Melanocyte of skin (primary cell): ENCODE measurements around the gene GAGE12E. TPM values are rescaled to one million over a fixed set of nuclear protein-coding genes. Genes with fewer than 3 reads are reported as not detected.

ENCODE experiments used
- small RNA-seq, 2 donors: library from RNA; depleted of rRNA; stranded (forward); fragments of <200 nt; gene quantifications; one replicate each; pipeline ENCODE3, GENCODE V24; 2012
- total RNA-seq, 2 donors: library from RNA; depleted of rRNA; stranded (reverse); fragments of >200 nt; gene quantifications; 2 replicates each; pipeline ENCODE4 v1.2.3, GENCODE V29; 2012

The GAGE12E gene, protein sequence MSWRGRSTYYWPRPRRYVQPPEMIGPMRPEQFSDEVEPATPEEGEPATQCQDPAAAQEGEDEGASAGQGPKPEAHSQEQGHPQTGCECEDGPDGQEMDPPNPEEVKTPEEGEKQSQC
- not detected for total RNA-seq

DNA sequence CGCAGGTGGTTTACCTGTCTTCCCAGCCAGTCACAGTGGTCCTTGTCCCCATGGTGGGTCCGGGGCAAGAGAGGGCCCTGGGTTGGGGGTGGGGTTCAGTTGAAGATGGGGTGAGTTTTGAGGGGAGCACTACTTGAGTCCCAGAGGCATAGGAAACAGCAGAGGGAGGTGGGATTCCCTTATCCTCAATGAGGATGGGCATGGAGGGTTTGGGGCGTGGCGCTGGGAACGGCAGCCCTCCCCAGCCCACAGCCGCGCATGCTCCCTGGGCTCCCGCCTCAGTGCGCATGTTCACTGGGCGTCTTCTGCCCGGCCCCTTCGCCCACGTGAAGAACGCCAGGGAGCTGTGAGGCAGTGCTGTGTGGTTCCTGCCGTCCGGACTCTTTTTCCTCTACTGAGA is at the start of gene GAGE12E:
Gene GAGE12E, plus strand, starts transcription at position 301 of the 400 bp plus-strand sequence. CDS start 1,155 bp downstream, outside the sequence.

DNA sequence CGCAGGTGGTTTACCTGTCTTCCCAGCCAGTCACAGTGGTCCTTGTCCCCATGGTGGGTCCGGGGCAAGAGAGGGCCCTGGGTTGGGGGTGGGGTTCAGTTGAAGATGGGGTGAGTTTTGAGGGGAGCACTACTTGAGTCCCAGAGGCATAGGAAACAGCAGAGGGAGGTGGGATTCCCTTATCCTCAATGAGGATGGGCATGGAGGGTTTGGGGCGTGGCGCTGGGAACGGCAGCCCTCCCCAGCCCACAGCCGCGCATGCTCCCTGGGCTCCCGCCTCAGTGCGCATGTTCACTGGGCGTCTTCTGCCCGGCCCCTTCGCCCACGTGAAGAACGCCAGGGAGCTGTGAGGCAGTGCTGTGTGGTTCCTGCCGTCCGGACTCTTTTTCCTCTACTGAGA is 19.2 kb upstream of the GAGE12E start, which contains the start of gene GAGE12C:
Gene GAGE12C, plus strand, starts transcription at position 301 of the 400 bp plus-strand sequence. CDS start 1,155 bp downstream, outside the sequence.

DNA sequence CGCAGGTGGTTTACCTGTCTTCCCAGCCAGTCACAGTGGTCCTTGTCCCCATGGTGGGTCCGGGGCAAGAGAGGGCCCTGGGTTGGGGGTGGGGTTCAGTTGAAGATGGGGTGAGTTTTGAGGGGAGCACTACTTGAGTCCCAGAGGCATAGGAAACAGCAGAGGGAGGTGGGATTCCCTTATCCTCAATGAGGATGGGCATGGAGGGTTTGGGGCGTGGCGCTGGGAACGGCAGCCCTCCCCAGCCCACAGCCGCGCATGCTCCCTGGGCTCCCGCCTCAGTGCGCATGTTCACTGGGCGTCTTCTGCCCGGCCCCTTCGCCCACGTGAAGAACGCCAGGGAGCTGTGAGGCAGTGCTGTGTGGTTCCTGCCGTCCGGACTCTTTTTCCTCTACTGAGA is 9.7 kb upstream of the GAGE12E start, which contains the start of gene GAGE12D:
Gene GAGE12D, plus strand, starts transcription at position 301 of the 400 bp plus-strand sequence. CDS start 1,155 bp downstream, outside the sequence.

DNA sequence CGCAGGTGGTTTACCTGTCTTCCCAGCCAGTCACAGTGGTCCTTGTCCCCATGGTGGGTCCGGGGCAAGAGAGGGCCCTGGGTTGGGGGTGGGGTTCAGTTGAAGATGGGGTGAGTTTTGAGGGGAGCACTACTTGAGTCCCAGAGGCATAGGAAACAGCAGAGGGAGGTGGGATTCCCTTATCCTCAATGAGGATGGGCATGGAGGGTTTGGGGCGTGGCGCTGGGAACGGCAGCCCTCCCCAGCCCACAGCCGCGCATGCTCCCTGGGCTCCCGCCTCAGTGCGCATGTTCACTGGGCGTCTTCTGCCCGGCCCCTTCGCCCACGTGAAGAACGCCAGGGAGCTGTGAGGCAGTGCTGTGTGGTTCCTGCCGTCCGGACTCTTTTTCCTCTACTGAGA is 9.5 kb downstream of the GAGE12E start, which contains the start of gene GAGE12F:
Gene GAGE12F, plus strand, starts transcription at position 301 of the 400 bp plus-strand sequence. CDS start 1,155 bp downstream, outside the sequence.

DNA sequence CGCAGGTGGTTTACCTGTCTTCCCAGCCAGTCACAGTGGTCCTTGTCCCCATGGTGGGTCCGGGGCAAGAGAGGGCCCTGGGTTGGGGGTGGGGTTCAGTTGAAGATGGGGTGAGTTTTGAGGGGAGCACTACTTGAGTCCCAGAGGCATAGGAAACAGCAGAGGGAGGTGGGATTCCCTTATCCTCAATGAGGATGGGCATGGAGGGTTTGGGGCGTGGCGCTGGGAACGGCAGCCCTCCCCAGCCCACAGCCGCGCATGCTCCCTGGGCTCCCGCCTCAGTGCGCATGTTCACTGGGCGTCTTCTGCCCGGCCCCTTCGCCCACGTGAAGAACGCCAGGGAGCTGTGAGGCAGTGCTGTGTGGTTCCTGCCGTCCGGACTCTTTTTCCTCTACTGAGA is 19.0 kb downstream of the GAGE12E start, which contains the start of gene GAGE12G:
Gene GAGE12G, plus strand, starts transcription at position 301 of the 400 bp plus-strand sequence. CDS start 1,155 bp downstream, outside the sequence.

DNA sequence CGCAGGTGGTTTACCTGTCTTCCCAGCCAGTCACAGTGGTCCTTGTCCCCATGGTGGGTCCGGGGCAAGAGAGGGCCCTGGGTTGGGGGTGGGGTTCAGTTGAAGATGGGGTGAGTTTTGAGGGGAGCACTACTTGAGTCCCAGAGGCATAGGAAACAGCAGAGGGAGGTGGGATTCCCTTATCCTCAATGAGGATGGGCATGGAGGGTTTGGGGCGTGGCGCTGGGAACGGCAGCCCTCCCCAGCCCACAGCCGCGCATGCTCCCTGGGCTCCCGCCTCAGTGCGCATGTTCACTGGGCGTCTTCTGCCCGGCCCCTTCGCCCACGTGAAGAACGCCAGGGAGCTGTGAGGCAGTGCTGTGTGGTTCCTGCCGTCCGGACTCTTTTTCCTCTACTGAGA is 28.6 kb downstream of the GAGE12E start, which contains the start of gene GAGE12H:
Gene GAGE12H, plus strand, starts transcription at position 301 of the 400 bp plus-strand sequence. CDS start 1,155 bp downstream, outside the sequence.

DNA sequence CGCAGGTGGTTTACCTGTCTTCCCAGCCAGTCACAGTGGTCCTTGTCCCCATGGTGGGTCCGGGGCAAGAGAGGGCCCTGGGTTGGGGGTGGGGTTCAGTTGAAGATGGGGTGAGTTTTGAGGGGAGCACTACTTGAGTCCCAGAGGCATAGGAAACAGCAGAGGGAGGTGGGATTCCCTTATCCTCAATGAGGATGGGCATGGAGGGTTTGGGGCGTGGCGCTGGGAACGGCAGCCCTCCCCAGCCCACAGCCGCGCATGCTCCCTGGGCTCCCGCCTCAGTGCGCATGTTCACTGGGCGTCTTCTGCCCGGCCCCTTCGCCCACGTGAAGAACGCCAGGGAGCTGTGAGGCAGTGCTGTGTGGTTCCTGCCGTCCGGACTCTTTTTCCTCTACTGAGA is 38.1 kb downstream of the GAGE12E start, which contains the start of gene GAGE2A:
Gene GAGE2A, plus strand, starts transcription at position 301 of the 400 bp plus-strand sequence. CDS start 1,155 bp downstream, outside the sequence.

DNA sequence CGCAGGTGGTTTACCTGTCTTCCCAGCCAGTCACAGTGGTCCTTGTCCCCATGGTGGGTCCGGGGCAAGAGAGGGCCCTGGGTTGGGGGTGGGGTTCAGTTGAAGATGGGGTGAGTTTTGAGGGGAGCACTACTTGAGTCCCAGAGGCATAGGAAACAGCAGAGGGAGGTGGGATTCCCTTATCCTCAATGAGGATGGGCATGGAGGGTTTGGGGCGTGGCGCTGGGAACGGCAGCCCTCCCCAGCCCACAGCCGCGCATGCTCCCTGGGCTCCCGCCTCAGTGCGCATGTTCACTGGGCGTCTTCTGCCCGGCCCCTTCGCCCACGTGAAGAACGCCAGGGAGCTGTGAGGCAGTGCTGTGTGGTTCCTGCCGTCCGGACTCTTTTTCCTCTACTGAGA is 47.6 kb downstream of the GAGE12E start, which contains the start of gene GAGE1:
Gene GAGE1, plus strand, starts transcription at position 301 of the 400 bp plus-strand sequence. CDS start 1,155 bp downstream, outside the sequence.

Small RNAs within 50 kb of the gene (small RNA-seq; reads per million reads assigned to genes)
- 0 reads per million in 2 donors for gene GAGE12B

Other genes starting within 250 kb of the GAGE12E start
- gene GAGE10, start 247.6 kb upstream of the GAGE12E start, total RNA-seq: not detected
- gene GAGE12J, start 229.3 kb upstream of the GAGE12E start, total RNA-seq: not detected
- gene GAGE13, start 219.7 kb upstream of the GAGE12E start, total RNA-seq: not detected
- gene GAGE12C, start 19.1 kb upstream of the GAGE12E start, total RNA-seq: not detected
- gene GAGE12D, start 9.6 kb upstream of the GAGE12E start, total RNA-seq: not detected
- gene GAGE12F, start 9.6 kb downstream of the GAGE12E start, total RNA-seq: not detected
- gene GAGE12G, start 19.1 kb downstream of the GAGE12E start, total RNA-seq: not detected
- not detected for gene GAGE12H, start 28.7 kb downstream of the GAGE12E start, total RNA-seq
- gene GAGE2A, start 38.2 kb downstream of the GAGE12E start, total RNA-seq: not detected
- gene GAGE1, start 47.7 kb downstream of the GAGE12E start, total RNA-seq: not detected
- gene PAGE1, start 144.7 kb downstream of the GAGE12E start, total RNA-seq: not detected